ENCODE data around the gene CPLX4. TPM values are rescaled to one million over a fixed set of nuclear protein-coding genes. Genes with fewer than 3 reads are reported as not detected.

Gene CPLX4
- total RNA-seq, 4 donors from 2014 or later: not detected

DNA sequence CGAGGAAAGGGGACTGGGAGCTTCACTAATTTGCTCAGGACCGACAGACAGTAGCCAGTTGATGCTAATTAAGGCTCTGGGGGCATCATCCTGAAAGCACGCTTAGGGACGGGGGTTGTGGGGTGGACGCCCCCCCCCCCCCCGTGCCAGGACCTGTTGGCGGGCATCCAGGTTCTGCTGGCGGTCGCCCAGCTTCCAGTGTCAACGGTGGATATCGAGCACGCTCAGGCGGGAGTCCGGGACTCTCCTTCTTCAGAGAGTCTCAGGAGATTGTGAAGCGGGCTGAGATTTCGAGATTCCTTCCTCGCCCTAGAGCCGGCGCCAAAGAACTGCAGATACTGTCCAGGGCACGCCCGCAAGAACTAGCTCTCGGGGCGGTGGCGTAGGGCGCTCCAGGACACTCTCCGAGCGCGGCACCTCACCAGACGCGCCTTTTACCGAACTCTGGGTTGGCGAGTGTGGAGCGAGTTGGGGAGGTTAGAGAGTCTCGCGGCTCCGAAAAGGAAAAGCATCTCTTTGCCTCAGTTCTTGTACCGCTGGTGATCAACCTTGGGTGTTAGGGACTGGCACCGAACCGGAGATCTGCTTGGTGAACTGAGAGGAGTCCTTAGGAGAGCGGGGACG, 50.8 kb downstream of the CPLX4 start:
- Histone ChIP-seq H3K4me3 (no peak overlapping the region), H3K4me1 (peaks cover 41% of the 10 kb centered on the region), H3K27ac (no peak overlapping the region), H3K36me3 (no peaks in the 10 kb centered on the region), H3K9me3 (no peaks in the 10 kb centered on the region), H3K27me3 (peaks cover 100% of the 10 kb centered on the region)
- no peak for DNase-seq (ENCODE audit: low spot score in 2 of 2)
- WGBS: 16% methylated on average over 31 of the region's 41 CpGs
- no peak for TF ChIP-seq EP300 (IDR thresholded peaks at IDR 0.05)
- TF ChIP-seq, protein P1, sequence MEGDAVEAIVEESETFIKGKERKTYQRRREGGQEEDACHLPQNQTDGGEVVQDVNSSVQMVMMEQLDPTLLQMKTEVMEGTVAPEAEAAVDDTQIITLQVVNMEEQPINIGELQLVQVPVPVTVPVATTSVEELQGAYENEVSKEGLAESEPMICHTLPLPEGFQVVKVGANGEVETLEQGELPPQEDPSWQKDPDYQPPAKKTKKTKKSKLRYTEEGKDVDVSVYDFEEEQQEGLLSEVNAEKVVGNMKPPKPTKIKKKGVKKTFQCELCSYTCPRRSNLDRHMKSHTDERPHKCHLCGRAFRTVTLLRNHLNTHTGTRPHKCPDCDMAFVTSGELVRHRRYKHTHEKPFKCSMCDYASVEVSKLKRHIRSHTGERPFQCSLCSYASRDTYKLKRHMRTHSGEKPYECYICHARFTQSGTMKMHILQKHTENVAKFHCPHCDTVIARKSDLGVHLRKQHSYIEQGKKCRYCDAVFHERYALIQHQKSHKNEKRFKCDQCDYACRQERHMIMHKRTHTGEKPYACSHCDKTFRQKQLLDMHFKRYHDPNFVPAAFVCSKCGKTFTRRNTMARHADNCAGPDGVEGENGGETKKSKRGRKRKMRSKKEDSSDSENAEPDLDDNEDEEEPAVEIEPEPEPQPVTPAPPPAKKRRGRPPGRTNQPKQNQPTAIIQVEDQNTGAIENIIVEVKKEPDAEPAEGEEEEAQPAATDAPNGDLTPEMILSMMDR (IDR thresholded peaks at IDR 0.05): no peak
- TF ChIP-seq POLR2AphosphoS5 (IDR thresholded peaks at IDR 0.05): no peak
- TF ChIP-seq POLR2A (IDR thresholded peaks at IDR 0.05): no peak

GRCh38 chr18:59266886-59267502, 51.5 kb downstream of the CPLX4 start:
- no peak for DNase-seq (ENCODE audit: low spot score in 2 of 2)
- Histone ChIP-seq H3K4me3 (no peak overlapping the region), H3K27me3 (peaks cover 96% of the 10 kb centered on the region), H3K4me1 (peaks cover 35% of the 10 kb centered on the region), H3K9me3 (no peaks in the 10 kb centered on the region), H3K36me3 (no peaks in the 10 kb centered on the region), H3K27ac (no peak overlapping the region)
- TF ChIP-seq, protein P1 (IDR thresholded peaks at IDR 0.05): no peak
- TF ChIP-seq POLR2A (IDR thresholded peaks at IDR 0.05) (no peak), EP300 (IDR thresholded peaks at IDR 0.05) (no peak), POLR2AphosphoS5 (IDR thresholded peaks at IDR 0.05) (no peak)
- 13% methylated on average over 10 of the region's 10 CpGs for WGBS

GRCh38 chr18:59266459-59266858, 52.0 kb downstream of the CPLX4 start:
- no peak for DNase-seq (ENCODE audit: low spot score in 2 of 2)
- no peak overlapping the region for H3K4me3 ChIP-seq
- peaks cover 91% of the 10 kb centered on the region for H3K27me3 ChIP-seq
- no peaks in the 10 kb centered on the region for H3K36me3 ChIP-seq
- H3K27ac ChIP-seq: no peak overlapping the region
- TF ChIP-seq POLR2A (IDR thresholded peaks at IDR 0.05): no peak
- no peak for TF ChIP-seq POLR2AphosphoS5 (IDR thresholded peaks at IDR 0.05)
- TF ChIP-seq, protein P1 (IDR thresholded peaks at IDR 0.05): no peak
- H3K4me1 ChIP-seq: peaks cover 35% of the 10 kb centered on the region
- no peaks in the 10 kb centered on the region for H3K9me3 ChIP-seq
- 31% methylated on average over 1 of the region's 1 CpG for WGBS

DNA sequence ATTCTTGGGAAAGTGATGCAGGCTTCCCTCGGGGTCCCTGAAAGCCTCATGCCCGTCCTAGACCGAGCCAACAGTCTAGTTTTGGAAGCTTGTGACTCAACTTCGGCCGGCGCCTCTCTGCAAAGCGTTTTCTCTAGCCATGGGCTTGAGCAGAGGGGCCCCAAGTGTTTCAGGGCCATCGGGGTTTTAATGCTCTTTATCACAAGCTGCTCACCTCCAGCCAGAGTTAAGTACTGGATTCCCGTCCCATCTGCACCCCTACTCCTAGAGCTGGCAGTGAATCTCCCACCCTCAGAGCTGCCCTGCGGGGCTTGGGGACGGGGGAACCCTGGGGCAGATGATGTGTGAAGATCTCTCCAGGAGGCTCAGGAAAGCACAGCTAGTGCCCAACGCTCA, 52.5 kb downstream of the CPLX4 start:
- 16% methylated on average over 6 of the region's 12 CpGs for WGBS
- Histone ChIP-seq H3K27ac (no peak overlapping the region), H3K4me3 (no peak overlapping the region), H3K36me3 (no peaks in the 10 kb centered on the region), H3K9me3 (no peaks in the 10 kb centered on the region), H3K4me1 (peaks cover 35% of the 10 kb centered on the region), H3K27me3 (peaks cover 86% of the 10 kb centered on the region)
- TF ChIP-seq, protein P1 (IDR thresholded peaks at IDR 0.05): no peak
- no peak for TF ChIP-seq EP300 (IDR thresholded peaks at IDR 0.05)
- no peak for TF ChIP-seq POLR2AphosphoS5 (IDR thresholded peaks at IDR 0.05)
- no peak for TF ChIP-seq POLR2A (IDR thresholded peaks at IDR 0.05)
- DNase-seq (ENCODE audit: low spot score in 2 of 2): no peak

GRCh38 chr18:59265246-59265973, 53.0 kb downstream of the CPLX4 start:
- H3K27me3 ChIP-seq: peaks cover 80% of the 10 kb centered on the region
- H3K9me3 ChIP-seq: no peaks in the 10 kb centered on the region
- H3K36me3 ChIP-seq: no peaks in the 10 kb centered on the region
- no peak for TF ChIP-seq POLR2AphosphoS5 (IDR thresholded peaks at IDR 0.05)
- no peak for TF ChIP-seq EP300 (IDR thresholded peaks at IDR 0.05)
- TF ChIP-seq POLR2A (IDR thresholded peaks at IDR 0.05): no peak
- TF ChIP-seq, protein P1 (IDR thresholded peaks at IDR 0.05): no peak
- H3K4me3 ChIP-seq: peak overlapping the region; percentile 40
- H3K4me1 ChIP-seq: peaks cover 35% of the 10 kb centered on the region
- 4% methylated on average over 25 of the region's 38 CpGs for WGBS
- H3K27ac ChIP-seq: no peak overlapping the region
- no peak for DNase-seq (ENCODE audit: low spot score in 2 of 2)
